Measurements from ENCODE around the gene NPPC. TPM values are rescaled to one million over a fixed set of nuclear protein-coding genes. Genes with fewer than 3 reads are reported as not detected.

Gene NPPC
- total RNA-seq, 1 donor = not detected

GRCh38 chr2:231879216-231879615 is 47.0 kb downstream of the NPPC start:
- TF ChIP-seq CTCF (IDR thresholded peaks at IDR 0.05; ENCODE audit: insufficient read depth, low read length) = no peak

DNA sequence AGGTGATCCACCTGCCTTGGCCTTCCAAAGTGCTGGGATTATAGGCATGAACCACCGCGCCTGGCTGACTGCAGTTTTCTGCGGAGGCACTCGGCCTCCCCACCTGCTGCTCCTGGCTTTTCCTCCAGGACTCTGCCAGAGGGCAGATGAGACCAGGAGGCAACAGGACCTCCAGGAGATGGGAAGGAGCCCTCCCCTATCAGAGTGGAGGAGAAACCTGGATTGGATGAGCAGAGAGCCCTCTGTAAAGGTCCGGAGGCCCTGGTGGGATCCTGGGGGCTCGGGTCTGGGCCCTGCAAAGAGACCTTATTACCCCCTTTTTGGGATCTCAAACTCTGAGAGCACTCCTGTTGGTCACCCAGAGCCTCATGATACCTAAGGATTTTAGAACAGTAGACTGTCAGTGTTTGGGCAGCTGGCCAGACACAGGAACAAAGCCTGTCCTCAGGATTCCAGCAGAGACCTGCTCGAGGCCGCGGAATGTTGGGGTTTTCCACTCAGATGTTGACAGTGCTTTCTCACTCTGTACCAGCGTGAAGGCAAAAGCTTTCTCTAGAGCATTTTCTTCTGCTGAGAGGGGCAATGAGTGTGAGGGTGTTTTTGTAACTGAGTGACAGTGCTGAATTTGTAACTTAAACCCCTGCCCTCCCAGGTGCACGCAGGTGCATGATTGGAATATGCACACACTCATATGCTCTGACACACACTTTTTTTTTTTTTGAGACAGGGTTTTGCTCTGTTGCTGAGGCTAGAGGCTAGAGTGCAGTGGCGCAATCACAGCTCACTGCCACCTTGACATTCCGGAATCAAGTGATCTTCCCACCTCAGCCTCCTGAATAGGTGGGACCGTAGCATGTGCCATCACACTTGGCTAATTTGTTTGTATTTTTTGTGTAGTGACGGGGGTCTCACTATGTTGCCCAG is 48.4 kb downstream of the NPPC start:
- no peak for TF ChIP-seq CTCF (IDR thresholded peaks at IDR 0.05; ENCODE audit: insufficient read depth, low read length)
- DNase-seq (ENCODE audit: low read depth) = peak; percentile 11
- no peak overlapping the region for H3K4me3 ChIP-seq (ENCODE audit: low read depth, low read length)

More at GRCh38 chr2:231879216-231879615, 47.0 kb downstream of the NPPC start:
- no peak for DNase-seq (ENCODE audit: low read depth)
- H3K4me3 ChIP-seq (ENCODE audit: low read depth, low read length) = no peak overlapping the region

GRCh38 chr2:231874944-231875343 is 51.3 kb downstream of the NPPC start:
- no peak overlapping the region for H3K4me3 ChIP-seq (ENCODE audit: low read depth, low read length)
- TF ChIP-seq CTCF (IDR thresholded peaks at IDR 0.05; ENCODE audit: insufficient read depth, low read length) = no peak
- DNase-seq (ENCODE audit: low read depth) = no peak

Small RNA genes lying within 50 kb of the gene (small RNA-seq; reads per million reads assigned to genes)
- not detected for gene MIR1471

Other genes starting within 250 kb of the NPPC start
- gene PTMA, start 217.9 kb downstream of the NPPC start, total RNA-seq (ENCODE audit: low replicate concordance) = 893 and 2,614 TPM in 2 replicates
- gene PDE6D, start 145.1 kb downstream of the NPPC start, total RNA-seq (ENCODE audit: low replicate concordance) = 14.1 and 30.6 TPM in 2 replicates
- gene COPS7B, start 140.0 kb downstream of the NPPC start, total RNA-seq (ENCODE audit: low replicate concordance) = 15.4 and 22.2 TPM in 2 replicates
- gene DIS3L2, start 35.3 kb upstream of the NPPC start, total RNA-seq (ENCODE audit: low replicate concordance) = 24.9 and 36.3 TPM in 2 replicates